GM19463 (cell line): ENCODE measurements around the gene EXOC8.

ENCODE experiments used
- ATAC-seq: cut with Tn5 transposase; IDR thresholded peaks from one replicate; pipeline ENCODE4 v1.9.1; 2021; ENCODE audit warnings: mild to moderate bottlenecking, moderate library complexity; ENCODE audit not compliant: unreplicated experiment

EXOC8 gene

DNA sequence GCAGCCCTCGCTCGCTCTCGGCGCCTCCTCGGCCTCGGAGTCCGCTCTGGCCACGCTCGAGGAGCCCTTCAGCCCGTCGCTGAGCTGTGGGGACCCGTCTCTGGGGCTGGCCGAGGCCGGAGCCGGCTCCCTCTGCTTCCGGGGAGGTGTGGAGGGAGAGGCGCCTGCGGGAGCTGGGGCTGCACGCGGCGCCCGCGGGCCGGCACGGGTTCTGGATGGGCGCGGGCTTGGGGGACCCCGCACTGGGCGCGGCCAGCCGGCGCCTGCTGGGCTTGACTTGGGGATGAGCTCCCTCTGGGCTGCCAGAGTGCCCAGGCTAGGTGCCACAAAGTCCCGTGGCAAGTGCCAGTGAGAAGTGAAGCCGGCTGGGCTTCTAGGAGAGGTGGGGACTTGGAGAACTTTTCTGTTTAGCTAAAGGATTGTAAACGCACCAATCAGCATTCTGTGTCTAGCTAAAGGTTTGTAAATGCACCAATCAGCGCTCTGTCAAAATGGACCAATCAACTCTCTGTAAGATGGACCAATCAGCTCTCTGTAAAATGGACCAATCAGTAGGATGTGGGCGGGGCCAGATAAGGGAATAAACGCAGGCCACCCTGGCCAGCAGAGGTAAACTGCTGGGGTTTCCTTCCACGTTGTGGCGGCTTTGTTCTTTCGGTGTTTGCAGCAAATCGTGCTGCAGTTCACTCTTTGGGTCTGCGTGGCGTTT, 20.2 kb downstream of the EXOC8 start:
- no peak for ATAC-seq

DNA sequence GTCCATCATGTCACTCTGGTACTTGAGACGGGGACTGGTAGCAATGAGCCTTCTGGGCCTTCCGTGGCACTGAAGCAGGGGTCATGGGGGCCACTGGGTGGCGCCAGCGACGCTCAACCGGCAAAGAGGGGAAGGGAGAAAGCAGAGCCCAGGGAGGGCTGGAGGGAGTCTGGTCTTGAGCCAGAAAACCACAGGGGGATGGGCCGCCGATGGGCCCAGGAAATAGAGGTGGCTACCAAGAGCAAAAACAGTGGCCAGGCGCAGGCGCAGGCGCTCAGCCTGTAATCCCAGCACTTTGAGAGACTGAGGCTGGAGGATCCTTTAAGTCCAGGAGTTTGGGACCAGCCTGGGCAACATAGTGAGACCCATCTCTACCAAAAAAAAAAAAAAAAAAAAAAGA, 21.8 kb downstream of the EXOC8 start:
- peak; percentile 84 for ATAC-seq

DNA sequence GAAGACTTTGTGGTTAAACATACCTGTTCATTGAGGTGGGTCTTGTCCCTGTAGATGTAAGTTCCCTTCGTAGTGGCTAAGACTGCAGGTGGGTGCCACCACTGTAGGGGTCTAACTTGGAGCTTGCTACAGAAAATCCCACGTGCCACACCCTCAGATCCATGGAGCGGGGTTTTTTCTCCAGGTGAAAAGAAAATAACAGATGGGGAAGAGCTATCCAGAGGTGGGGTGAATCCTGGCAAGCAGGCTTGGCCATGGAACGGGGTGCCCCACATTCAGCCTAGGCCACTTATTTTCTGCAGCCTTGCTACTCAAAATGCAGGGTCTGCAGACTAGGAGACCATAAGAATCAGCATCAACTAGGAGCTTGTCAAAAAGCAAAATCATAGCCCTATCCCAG, 24.0 kb downstream of the EXOC8 start:
- no peak for ATAC-seq

DNA sequence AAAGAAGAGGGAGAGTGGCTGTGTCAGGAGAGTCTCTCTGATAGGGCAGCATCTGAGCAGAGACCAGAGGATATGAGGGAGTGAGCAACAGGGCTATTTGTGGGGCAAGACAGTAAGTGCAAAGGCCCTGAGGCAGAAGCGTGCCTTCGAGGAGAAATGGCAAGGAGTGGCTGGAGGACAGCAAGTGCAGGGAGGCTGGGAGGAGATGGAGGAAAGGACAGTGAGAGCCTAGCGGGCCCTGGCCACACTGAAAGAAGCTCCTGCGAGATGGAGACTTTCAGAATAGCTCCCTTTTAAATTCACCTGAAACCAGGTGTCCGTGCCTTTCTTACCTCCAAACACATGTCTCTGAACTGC, 25.2 kb downstream of the EXOC8 start:
- ATAC-seq, result no peak

DNA sequence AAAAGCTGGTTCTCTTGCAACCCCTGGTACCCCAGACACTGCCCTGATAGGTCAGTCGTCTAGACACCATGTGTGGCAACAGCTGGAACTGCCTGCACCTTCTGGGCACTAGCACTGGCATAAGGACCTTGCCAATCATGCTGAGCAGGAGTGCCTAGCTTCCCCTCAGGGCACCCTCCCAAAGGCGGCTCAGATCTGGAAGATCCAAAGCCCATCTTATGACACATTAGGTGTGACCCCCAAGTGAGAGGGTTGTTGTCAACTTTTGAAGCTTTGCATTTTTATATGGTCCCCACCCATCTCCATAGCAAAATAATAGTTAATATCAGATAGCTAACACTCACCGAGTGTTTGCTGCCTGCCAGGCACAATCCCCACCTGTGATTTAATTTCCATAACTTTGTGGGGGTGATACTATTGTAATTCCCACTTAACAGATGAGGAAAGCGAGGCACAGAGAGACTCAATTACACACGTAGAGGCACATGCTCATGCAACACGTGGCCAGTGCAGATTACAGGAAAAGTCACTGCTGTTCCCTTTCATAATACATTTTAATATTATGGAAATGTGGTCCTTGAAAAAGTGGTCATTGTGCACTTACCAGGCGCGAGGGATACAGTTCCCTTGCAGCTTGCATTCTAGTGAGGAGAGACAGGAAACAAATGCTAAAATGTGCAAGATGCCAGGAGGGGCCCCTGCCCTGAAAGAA, 25.8 kb downstream of the EXOC8 start:
- no peak for ATAC-seq

DNA sequence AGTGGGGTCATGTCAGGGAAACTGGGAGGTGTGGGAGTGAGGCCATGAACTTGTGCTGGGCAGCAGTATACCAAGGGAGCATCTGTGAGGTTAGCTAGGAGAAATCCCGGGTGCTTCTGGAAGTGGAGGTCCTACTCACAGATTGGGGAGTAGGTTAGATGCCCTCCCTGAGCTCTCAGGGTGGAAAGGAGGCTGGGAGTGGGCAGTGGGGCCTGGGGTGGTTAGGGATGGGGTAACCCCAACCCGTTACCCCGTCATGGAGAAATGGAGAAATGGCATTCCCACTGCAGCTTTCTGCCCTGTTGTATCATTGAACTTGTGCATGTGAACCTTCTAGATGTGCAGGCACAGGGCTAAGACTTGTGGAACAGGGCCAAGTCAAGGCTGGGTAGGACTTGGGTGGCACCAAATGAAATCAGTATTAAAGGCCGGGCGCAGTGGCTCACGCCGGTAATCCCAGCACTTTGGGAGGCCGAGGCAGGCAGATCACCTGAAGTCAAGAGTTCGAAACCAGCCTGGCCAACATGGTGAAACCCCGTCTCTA, 27.2 kb downstream of the EXOC8 start:
- no peak for ATAC-seq

DNA sequence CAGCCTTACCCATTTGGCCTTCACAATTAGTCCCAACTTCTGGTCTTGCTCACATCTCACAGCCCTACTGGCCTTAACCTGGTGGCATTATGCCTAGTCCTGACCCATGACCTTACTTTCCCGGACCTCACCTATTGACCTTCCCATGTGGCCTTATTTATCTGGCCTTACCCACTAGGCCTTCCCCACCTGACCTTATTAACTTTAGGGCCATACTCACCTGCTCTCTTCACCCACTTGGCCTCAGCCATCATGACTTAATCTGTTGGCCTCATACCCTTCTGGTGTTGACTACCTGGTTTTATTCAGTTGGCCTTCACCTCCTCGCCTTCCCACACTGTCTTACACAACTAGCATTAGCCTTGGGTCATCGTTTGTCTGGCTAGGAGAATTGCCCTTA, 35.7 kb downstream of the EXOC8 start:
- ATAC-seq, result no peak

DNA sequence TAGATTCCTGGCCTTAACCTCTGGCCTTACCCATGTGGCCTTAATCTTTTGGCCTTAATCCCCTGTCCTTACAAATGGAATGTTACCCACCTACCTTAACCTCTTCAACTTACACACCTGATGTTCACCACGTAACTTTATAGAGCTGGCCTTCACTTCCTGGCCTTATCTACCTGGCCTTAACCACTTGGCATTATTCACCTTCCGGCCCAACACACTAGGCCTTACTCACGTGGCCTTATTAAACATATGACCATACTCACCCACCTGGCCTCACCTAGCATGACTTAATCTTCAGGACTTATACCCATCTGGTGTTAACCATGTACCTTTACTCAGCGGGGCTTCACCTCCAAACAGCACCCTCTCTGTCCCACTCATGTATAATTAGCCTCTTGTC, 41.7 kb downstream of the EXOC8 start:
- no peak for ATAC-seq

DNA sequence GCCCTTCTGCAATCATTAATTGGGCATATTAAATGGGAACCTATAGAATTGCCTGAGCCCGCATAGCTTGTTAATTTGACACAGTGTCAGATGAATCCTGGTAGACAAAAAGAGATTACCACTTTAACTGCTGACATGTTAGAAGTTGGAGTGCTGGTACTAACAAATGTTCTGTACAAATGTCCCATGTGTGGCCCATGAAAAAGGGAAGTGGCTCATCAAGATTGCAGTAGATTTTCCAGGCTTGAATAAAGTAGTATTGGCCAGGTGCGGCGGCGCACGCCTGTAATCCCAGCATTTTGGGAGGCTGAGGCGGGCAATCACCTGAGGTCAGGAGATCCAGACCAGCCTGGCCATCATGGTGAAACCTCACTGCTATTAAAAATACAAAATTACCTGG, 51.0 kb downstream of the EXOC8 start:
- no peak for ATAC-seq

DNA sequence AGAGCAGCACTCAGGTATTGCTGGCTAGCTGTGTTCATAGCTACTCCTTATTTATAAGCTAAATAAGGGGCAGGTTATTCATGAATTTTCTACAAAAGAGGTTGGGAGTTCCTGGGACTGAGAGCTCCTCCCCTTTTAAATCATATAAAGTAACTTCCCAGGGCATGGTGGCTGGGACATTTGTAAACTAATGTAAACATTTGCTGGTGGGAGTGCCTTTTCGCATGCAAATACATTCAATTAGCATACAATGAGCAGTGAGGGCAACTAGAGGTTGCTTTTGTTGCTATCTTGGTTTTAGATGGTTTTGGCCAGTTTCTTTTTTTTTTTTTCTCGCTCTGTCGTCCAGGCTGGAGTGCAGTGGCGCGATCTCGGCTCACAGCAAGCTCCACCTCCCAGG, 53.2 kb downstream of the EXOC8 start:
- ATAC-seq, result no peak
